HG02852 (cell line): Measurements from ENCODE around the gene CDH18.

Source experiments
- ATAC-seq: cut with Tn5 transposase; IDR thresholded peaks from one replicate; pipeline ENCODE4 v1.9.1; 2021; ENCODE audit warnings: mild to moderate bottlenecking, moderate library complexity; ENCODE audit not compliant: unreplicated experiment

The CDH18 gene, protein sequence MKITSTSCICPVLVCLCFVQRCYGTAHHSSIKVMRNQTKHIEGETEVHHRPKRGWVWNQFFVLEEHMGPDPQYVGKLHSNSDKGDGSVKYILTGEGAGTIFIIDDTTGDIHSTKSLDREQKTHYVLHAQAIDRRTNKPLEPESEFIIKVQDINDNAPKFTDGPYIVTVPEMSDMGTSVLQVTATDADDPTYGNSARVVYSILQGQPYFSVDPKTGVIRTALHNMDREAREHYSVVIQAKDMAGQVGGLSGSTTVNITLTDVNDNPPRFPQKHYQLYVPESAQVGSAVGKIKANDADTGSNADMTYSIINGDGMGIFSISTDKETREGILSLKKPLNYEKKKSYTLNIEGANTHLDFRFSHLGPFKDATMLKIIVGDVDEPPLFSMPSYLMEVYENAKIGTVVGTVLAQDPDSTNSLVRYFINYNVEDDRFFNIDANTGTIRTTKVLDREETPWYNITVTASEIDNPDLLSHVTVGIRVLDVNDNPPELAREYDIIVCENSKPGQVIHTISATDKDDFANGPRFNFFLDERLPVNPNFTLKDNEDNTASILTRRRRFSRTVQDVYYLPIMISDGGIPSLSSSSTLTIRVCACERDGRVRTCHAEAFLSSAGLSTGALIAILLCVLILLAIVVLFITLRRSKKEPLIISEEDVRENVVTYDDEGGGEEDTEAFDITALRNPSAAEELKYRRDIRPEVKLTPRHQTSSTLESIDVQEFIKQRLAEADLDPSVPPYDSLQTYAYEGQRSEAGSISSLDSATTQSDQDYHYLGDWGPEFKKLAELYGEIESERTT

DNA sequence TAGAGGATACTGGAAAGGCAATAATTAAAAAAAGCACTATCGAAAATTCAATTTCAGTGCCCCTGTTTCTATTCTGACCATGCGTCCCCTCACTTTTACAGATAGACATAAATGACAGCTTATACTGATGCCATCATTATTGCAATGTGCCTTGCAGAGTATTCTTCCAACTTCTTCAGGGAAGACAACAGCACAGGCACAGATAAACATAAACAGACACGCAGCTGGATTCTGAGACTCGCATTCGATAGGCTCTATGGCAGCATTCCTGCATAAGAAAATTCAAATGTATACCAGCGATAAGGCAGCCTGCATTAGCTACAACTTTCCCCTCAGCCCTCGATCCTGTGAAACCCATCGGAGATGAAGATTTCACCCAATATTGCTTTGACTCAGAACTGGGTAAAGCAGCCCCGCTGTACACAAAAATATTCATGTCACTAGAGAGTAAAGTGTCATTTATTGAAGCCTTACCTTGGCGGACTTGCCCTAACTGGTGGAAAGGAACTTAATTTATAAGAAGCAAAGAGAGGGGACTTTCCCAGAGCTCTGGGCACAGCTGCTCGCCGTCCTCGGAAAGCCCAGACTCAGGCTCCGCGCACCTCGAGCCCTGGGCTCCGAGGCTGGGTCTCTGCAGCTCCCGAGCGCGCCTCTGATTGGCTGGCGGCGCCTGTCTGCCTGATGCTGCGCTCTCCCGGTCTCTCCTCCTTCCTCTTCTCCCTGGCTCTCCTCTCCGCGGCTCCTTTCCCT lies at the start of gene CDH18:
Gene CDH18 (minus strand): TSS at position 589 of the 750 bp plus-strand sequence. CDS start 149,214 bp downstream, outside the sequence.
- ATAC-seq: peak; percentile 58

DNA sequence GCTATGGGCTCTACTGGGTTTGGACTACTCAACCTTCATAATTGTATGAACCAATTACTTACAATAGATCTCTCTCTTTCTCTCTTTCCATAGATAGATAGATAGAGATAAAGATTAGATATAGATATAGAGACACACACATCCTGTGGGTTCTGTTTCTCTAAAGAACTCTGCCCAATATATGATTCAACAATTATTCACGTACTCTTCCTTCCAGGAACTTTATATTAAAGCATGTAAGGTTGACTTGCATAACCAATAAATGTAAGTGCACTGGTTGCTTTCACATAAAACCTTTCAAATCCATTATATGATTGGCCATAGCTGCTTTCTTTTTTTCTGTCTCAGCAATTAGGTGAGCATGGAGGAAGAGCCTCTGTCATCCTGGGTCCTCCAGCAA lies 46.7 kb upstream of the CDH18 start:
- no peak for ATAC-seq

DNA sequence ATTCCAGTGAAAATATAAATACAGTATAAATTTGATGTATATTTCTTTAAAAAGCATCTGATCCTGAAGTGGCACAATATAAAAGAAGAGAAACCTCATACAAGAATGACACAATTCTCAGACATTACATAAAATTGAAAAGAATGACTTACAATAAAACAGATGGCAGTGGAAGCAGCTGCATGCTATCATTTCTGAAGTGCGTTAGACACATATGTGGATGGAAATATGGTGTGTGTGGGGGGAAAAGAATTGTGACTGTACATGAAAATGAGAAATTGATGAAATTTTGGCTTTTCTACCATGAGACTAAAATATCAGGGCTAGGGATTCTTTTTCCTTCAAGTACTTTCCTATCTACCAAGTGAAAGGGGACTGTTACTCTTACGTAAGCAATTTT lies 45.9 kb upstream of the CDH18 start:
- no peak for ATAC-seq

DNA sequence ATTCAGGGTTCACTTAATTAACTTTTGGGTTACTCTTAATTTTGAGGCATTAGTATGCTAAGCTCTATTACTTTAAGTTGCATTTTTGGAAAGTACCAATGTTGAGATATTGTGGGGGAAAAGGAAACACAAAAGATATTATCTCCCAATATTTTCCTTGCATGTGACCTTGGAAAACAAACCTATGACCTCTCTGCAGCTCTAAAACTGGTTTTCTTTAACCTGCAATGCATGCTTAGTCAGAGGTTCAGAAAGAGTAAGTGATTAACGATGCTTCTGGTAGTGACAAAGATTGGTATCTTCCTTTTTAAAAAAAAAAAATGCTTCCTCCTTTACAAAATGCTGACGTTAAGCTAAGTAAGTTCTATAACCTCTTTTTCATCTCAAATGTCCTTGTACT lies 44.9 kb upstream of the CDH18 start:
- no peak for ATAC-seq

DNA sequence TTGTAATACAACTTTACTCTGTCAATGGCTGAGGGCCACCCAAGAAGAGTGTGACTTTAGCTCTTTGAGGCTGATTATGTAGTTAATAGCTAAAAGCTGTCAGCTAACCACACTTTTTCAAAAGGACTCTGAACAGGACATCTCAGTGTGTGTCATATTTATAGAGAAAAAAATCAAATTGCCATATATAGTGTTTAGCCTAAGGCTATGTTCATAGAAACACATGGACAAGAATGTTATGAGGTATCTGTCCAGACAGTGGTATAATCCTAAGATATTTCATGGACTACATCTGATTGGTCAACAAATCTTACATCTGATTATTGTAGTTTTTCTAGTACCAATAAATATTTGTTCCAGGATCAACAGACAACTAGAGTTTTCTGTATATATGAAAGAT lies 42.1 kb upstream of the CDH18 start:
- ATAC-seq: no peak

DNA sequence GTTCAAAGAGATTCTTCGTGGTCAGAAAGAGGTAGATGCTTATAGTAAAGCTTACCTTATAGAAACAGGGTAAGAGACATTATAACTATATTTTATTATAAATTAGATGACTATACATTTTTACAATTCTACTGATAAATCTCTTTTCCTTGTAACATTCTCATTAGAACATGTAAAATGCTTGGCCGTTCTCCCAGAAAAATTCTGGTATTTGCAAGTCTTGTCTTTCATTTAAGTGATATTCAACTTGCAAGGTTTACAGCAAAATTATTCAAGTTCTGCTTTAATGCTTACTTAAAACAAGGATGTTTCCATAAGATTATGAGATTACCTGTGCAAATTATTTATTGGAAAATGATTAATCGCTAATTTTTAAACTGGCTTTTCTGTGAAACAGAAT lies 41.3 kb upstream of the CDH18 start:
- ATAC-seq: no peak

DNA sequence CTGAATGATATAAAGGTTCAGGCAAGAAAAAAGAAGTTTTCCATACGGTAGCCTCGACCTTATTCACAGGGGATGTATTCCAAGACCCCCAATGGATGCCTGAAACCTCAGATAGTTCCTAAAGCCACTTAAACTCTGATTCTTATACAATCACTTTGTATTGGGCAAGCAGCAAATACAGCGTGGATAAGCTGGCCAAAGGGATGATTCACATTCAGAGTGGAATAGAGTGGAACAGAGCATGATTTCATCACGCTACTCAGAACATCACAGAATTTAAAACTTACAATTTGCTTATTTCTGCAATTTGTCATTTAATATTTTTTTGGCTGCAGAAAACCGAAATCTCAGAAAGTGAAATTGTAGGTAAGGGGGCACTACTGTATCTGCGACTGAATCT lies 40.5 kb upstream of the CDH18 start:
- ATAC-seq: no peak

DNA sequence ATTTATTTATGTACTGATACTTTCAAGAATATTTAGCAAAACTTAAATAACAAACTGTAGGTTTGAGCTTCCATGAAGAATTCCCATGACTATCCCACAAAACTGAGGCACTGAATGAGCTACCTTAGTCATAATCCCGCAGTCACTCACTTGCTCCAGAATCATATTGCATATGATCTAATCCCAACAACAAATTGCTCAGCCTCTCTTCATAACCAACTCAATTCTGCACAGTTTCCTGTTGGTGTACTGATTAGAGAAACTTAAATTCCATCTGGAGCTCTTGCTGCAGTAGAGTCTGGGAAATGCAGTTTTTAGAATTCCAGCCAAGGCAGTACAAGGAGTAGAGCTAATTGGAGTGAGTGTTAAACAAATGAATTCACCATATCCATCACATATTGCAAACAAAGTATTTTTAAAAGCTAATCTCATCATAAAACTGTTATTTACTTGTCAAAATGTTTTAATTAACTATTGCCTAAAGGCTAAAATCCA lies 35.7 kb upstream of the CDH18 start:
- ATAC-seq: no peak

DNA sequence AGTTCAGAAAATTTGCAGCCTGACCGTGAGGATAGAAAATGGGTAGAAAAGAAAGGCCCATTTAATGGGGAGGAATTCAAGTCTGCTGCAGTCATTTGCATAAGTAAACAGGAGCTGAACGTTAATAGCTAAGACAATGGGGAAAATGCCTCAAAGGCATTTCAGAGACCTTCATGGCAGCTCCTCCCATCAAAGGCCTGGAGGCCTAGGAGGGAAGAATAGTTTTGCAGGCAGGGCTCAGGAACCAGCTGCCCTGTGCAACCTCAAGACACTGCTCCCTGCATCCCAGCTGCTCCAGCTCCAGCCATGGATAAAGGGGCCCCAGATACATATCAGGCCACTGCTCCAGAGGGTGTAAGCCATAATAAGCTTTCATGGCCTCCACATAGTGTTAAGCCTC lies 32.2 kb upstream of the CDH18 start:
- ATAC-seq: no peak

DNA sequence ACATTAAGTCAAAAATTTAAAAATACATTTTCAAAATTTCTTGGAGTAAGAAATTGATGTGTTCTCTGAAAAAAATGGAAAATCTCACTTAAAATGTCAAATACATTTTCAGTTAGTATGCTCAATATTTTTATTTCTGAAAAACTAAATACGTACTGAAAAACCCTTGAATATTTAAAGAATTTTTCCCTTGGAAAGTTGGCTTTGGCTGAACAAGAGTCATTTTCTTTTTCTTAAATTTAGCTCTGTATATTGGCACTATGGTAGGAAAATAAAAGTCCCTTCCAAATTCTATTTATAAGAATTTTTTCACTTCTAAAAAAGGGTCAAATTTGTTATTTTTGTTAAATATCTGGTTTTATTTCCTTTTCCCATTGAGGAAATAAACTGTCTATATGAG lies 29.0 kb upstream of the CDH18 start:
- no peak for ATAC-seq

DNA sequence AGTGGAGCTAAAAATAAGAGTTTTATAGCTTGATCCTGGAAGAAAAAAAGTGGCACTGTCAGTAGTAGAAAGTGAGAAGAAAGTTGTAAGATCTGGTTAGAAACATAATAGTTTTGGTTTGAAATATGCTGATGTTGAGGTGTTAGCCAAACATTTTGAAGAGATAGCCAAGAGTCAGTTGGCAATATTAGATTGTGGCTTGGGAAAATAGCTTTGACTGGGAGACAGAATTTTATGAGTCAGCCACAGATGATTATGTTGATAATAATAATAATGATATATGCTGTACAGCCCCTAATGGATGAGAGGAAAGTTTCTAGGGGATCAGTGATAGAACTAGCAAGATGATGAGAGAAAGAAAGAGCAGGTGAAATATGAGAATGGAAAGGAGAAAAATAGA lies 12.4 kb upstream of the CDH18 start:
- no peak for ATAC-seq

DNA sequence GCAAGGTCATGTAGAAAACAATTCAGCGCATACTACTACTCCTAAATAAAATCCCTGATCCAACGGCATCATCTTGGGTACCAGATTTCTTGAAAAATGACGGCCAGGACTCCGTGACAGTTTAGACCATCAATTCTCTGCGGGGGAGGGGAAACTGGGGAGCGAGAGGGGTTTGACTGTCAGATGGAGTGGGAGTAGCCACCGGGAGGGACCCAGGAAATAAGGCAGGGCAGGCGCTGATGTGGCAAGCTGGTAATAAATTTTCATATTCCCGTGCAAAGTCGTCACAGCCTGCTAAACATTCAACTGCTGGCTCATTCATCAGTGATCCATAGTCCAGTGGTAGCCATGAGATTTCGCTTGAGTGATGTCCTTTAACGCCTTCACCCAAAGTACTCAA lies 457 bp upstream of the CDH18 start:
- no peak for ATAC-seq

DNA sequence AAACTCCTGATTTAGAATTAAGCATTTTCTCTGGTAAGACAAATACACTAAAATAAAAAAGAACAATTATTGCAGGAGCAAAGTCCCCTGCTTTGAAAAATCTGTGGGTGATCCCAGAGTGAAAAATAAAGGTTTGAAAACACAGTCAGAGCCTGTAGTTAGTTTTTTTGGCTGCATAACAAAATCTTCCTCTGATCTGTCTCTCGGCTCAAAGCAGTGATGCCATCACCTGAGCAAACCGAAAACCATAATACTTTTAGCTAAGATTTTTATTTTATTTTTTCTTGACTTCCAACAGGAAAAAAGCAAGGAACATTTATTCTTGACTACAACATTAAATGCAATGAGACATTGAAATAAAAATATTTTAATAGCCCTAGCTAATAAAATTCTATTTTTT lies 1.2 kb downstream of the CDH18 start:
- ATAC-seq: no peak

DNA sequence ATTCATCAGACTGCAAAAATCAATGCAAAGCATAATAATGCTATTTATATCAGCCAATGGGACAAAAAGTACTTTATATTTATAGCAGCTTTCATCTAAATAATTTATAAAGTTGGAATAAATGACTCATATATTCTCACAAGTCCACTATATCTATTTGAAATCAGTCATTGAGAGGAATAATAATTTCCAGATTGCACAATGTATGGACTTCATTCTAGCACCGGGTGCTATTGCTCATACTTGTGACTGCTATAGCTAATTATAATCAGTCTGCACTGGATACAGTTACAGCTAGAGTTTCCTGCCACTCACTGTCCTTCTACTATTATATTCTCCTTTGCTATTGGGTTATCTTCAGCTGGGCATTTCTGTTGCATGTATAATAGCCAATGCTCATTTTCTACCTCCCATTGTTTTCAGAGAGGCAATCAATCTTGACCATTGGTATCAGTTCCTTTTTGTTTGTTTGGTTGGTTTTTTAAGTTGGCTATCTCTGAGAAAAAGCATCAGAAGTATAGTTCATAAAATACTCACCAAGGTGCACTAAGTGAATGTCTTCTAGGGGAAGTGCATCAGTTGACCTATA lies 1.9 kb downstream of the CDH18 start:
- no peak for ATAC-seq

DNA sequence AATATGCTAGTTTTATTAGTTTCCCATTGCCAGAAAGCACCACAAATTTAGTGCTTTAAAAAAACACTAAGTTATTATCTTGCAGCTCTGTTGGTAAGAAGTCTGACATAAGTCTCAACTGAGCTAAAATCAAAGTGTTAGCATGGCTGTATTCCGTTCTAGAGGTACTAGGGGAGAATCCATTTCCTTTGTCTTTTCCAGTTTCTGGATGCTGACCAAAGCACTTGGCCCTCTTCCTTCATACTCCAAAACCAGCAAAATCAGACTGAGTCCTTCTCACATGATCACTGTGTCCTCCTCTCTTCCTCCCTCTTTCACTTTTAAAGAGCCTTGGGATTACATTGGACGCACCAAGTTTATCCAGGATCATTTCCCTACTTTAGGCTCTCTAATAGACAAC lies 9.5 kb downstream of the CDH18 start:
- no peak for ATAC-seq

DNA sequence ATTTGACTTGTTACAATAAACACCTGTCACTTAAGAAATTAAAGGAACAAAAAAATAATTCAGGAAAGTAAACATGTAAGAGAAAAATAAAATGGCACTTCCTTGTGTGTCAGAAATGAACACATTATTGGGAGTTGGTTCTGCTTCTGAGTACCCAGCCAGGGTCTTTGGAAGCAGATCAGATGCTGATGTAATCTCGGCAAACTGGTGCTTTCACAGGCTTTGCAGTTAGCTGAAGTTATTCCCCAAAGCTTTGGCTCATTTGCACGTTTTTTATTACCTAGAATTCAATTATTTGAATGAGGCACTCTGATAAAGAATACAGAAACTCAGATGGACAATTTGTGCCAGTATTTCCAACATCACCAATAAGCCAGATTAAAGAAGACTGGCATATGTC lies 10.9 kb downstream of the CDH18 start:
- ATAC-seq: no peak

DNA sequence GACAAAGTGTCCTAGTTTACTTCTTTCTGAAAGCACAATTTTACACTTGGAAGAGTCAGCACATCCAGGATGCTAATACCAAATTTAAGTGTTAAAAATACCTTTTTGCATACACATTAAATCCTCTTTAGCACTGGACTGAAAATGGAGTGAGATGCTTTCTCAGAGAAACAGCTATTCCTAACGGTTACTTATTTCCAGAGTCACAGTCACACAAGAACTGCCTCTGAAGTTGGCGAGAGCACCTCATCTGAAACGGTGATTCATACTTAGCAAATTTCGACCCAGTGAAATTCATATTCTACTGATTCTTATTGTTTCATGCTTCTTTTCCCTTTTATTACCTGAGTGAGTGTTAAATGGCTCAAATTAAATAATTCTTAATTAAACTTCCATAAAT lies 12.2 kb downstream of the CDH18 start:
- no peak for ATAC-seq

DNA sequence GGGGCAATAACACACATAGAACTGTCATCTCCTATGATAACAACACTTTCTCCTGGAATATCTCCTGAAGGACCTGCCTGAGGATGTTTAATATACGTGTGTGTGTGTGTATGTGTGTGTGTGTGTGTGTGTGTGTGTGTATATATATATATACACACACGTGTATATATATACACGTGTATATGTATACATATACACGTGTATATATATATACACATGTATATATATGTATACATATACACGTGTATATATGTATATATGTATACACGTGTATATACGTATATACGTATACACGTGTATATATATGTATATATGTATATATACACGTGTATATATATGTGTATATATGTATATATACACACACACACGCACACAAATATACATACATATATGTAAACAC lies 27.5 kb downstream of the CDH18 start:
- no peak for ATAC-seq

DNA sequence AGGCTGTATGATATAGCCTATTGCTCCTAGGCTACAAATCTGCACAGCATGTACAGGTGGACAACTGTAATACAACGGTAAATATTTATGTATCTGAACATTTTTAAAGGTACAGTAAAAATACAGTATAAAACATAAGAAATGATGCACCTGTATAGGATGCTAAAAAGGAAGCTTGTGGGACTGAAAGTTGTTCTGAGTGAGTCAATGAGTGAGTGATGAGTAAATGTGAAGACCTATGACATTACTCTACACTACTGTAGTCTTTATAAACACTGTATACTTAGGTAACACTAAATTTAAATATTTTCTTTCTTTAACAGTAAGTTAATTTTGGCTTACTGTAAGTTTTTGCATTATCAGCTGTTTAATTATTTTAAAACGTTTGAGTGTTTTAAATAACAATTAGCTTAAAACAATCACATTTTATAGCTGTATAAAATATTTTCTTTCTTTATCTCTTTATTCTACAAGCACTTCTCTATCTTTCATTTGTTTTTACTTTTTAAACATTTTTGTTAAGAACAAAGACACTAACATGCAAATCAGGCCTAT lies 28.1 kb downstream of the CDH18 start:
- ATAC-seq: no peak

DNA sequence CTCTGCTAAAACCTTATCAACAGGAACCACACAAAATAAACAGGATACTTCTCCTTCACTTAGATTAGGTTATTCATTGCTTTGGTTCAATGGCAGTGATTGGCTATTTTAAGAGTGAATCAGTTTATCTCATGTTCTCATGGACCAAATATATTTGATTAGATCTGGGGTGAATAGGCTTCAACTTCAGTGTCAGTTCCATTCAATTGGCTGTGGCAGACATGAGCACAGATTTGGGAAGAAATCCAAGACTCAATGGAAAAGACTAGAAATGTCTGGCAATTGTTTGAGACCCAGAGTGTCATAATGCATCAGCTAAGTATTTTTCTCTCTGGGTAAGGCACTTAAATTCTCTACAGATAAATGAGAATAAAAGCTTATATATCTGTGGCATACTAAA lies 37.1 kb downstream of the CDH18 start:
- ATAC-seq: no peak

DNA sequence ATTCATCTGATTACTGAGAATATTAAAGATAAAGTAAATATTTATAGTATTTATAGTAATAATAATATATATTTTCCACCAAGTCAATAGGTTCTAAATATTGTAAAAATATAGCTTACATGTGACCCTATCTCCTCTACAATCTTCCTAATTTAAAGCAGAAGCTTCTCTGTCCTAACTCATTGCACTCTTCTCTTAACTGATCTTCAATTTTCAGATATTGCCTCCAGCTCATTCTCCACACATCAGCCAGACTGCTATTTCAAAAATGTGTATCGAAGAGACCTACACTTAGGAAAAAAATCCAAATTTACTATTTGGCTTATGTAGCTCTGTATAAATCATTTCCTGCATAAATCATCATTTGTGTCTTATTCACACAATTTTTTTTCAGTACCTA lies 47.8 kb downstream of the CDH18 start:
- no peak for ATAC-seq
